H1 (cell line): Measurements from ENCODE around the gene MIER2. TPM values are rescaled to one million over a fixed set of nuclear protein-coding genes. Genes with fewer than 3 reads are reported as not detected.
A peak's percentile ranks its signal among the peaks of the same experiment; 100 is the strongest.

Source experiments
- CTCF ChIA-PET: fragments of 300-600 bp; sonication (Branson Sonifier 250); formaldehyde crosslinking; loops from one replicate; lab custom pipeline; 2021; ENCODE audit not compliant: partially characterized antibody; lab: Charles Lee
- POLR2A ChIA-PET: fragments of 300-600 bp; sonication (Branson Sonifier 250); formaldehyde crosslinking; loops from one replicate; lab custom pipeline; 2021; ENCODE audit warnings: inconsistent platforms; ENCODE audit not compliant: partially characterized antibody; lab: Charles Lee
- DNase-seq, 2 experiments: peaks; one replicate each; pipeline versions ENCODE4 v3.0.0 to v3.0.0-alpha.2; 2010 to 2022; ENCODE audit warnings: low spot score in 2 of 2, low read depth in 1 of 2, mixed read lengths in 1 of 2
- FAIRE-seq: peaks from 2 replicates; lab custom pipeline; 2011; peaks lifted over from hg19 to GRCh38; lab: Jason Lieb, UNC
- H2AFZ ChIP-seq: 2 replicates; pipeline ENCODE4 v1.8.1; 2012; ENCODE audit warnings: low read length, inconsistent platforms
- H2AK5ac ChIP-seq: 2 replicates; pipeline ENCODE4 v1.6.1; 2013; ENCODE audit warnings: low read depth, low read length
- H2BK120ac ChIP-seq: replicated peaks from 2 replicates; pipeline ENCODE3; 2013; ENCODE audit warnings: low read depth, low read length, inconsistent platforms
- H2BK12ac ChIP-seq: 2 replicates; pipeline ENCODE4 v1.6.1; 2013; ENCODE audit warnings: low read depth, low read length
- H2BK15ac ChIP-seq: 2 replicates; pipeline ENCODE4 v1.6.1; 2013; ENCODE audit warnings: low read length
- H2BK20ac ChIP-seq: 2 replicates; pipeline ENCODE4 v1.6.1; 2013; ENCODE audit warnings: low read length
- H2BK5ac ChIP-seq: 2 replicates; pipeline ENCODE4 v1.6.1; 2013; ENCODE audit warnings: low read depth, low read length
- H3K14ac ChIP-seq: 2 replicates; pipeline ENCODE4 v1.6.1; 2013; ENCODE audit warnings: inconsistent platforms; ENCODE audit not compliant: insufficient read length
- H3K18ac ChIP-seq: 2 replicates; pipeline ENCODE4 v1.6.1; 2013; ENCODE audit warnings: low read length; ENCODE audit errors: extremely low read depth
- H3K23ac ChIP-seq: 2 replicates; pipeline ENCODE4 v1.6.1; 2013; ENCODE audit warnings: inconsistent platforms; ENCODE audit not compliant: insufficient read length
- H3K23me2 ChIP-seq: 2 replicates; pipeline ENCODE4 v1.6.1; 2013; ENCODE audit warnings: low read depth, low read length
- H3K27ac ChIP-seq: 2 replicates; pipeline ENCODE4 v1.6.1; 2011; ENCODE audit warnings: low read depth, low read length, inconsistent platforms
- H3K27me3 ChIP-seq, 4 experiments: replicated peaks in 1 of 4; 1 replicate in 1 of 4; 2 replicates in 3 of 4; pipeline versions ENCODE4 v1.6.1 to v1.8.1; 2011 to 2013; ENCODE audit warnings: low read length in 3 of 4, mild to moderate bottlenecking in 3 of 4, inconsistent platforms in 2 of 4, mixed read lengths in 2 of 4, moderate library complexity in 1 of 4; ENCODE audit not compliant: control insufficient read depth in 3 of 4, insufficient read depth in 3 of 4; ENCODE audit errors: extremely low read depth in 1 of 4
- H3K36me3 ChIP-seq, 4 experiments: 2 replicates each; pipeline versions ENCODE4 v1.6.1 to v1.8.1; 2011 to 2013; ENCODE audit warnings: mild to moderate bottlenecking in 4 of 4, low read length in 3 of 4, moderate library complexity in 2 of 4, control low read depth in 1 of 4, inconsistent platforms in 1 of 4; ENCODE audit not compliant: insufficient read depth in 4 of 4, control insufficient read depth in 2 of 4
- H3K4ac ChIP-seq: replicated peaks from 2 replicates; pipeline ENCODE3; 2013; ENCODE audit warnings: low read length, low read depth, mixed read lengths, inconsistent platforms; ENCODE audit not compliant: insufficient read length
- H3K4me1 ChIP-seq, 4 experiments: replicated peaks in 1 of 4; 1 replicate in 1 of 4; 2 replicates in 3 of 4; pipeline versions ENCODE4 v1.6.1 to v1.8.1; 2011 to 2013; ENCODE audit warnings: low read length in 3 of 4, inconsistent platforms in 2 of 4, mixed read lengths in 1 of 4; ENCODE audit not compliant: insufficient read depth in 4 of 4, control insufficient read depth in 3 of 4
- H3K4me2 ChIP-seq, 2 experiments: 2 replicates each; pipeline versions ENCODE4 v1.6.1 to v1.8.1; 2011 to 2013; ENCODE audit warnings: low read depth in 2 of 2, low read length in 2 of 2, control low read depth in 1 of 2, inconsistent platforms in 1 of 2, mild to moderate bottlenecking in 1 of 2; ENCODE audit not compliant: insufficient read depth in 1 of 2
- H3K4me3 ChIP-seq, 4 experiments: fragments of 200-600, 300-600 bp in 1 of 4; sonication (generic), shearing (Covaris generic), sonication (Bioruptor Twin) in 1 of 4; 2 replicates each; pipeline versions ENCODE4 v1.5.1 to v1.8.1; 2011 to 2016; ENCODE audit warnings: low read length in 4 of 4, low read depth in 3 of 4, control low read depth in 2 of 4, inconsistent platforms in 2 of 4, mild to moderate bottlenecking in 2 of 4, mixed read lengths in 1 of 4, moderate library complexity in 1 of 4; ENCODE audit not compliant: insufficient read depth in 2 of 4; ENCODE audit errors: extremely low read depth in 1 of 4
- H3K56ac ChIP-seq: replicated peaks from 2 replicates; pipeline ENCODE3; 2013; ENCODE audit warnings: low read depth, mild to moderate bottlenecking, mixed read lengths, low read length, inconsistent platforms; ENCODE audit not compliant: insufficient read length
- H3K79me1 ChIP-seq: 2 replicates; pipeline ENCODE4 v1.6.1; 2013; ENCODE audit warnings: low read depth, low read length, control low read depth
- H3K79me2 ChIP-seq, 2 experiments: 2 replicates each; pipeline versions ENCODE4 v1.6.1 to v1.8.1; 2012 to 2013; ENCODE audit warnings: low read length in 2 of 2, mild to moderate bottlenecking in 2 of 2, inconsistent platforms in 1 of 2; ENCODE audit not compliant: insufficient read depth in 2 of 2, control insufficient read depth in 1 of 2
- H3K9ac ChIP-seq, 4 experiments: replicated peaks in 1 of 4; 1 replicate in 1 of 4; 2 replicates in 3 of 4; pipeline versions ENCODE4 v1.6.1 to v1.8.1; 2011 to 2013; ENCODE audit warnings: low read depth in 3 of 4, low read length in 3 of 4, control low read depth in 2 of 4, mild to moderate bottlenecking in 2 of 4, moderate library complexity in 2 of 4, inconsistent platforms in 1 of 4; ENCODE audit errors: extremely low read depth in 1 of 4
- H3K9me3 ChIP-seq, 2 experiments: 2 replicates each; pipeline versions ENCODE4 v1.6.1 to v1.8.1; 2012 to 2013; ENCODE audit warnings: mild to moderate bottlenecking in 2 of 2, moderate library complexity in 2 of 2, control low read depth in 1 of 2, inconsistent platforms in 1 of 2, low read depth in 1 of 2, low read length in 1 of 2, mixed read lengths in 1 of 2; ENCODE audit not compliant: insufficient read depth in 2 of 2
- H4K20me1 ChIP-seq, 2 experiments: replicated peaks in 1 of 2; 2 replicates each; pipeline versions ENCODE3 to v1.8.1; 2011 to 2013; ENCODE audit warnings: inconsistent platforms in 2 of 2, low read length in 2 of 2, mild to moderate bottlenecking in 1 of 2; ENCODE audit not compliant: insufficient read depth in 2 of 2, control insufficient read depth in 1 of 2
- H4K5ac ChIP-seq: 2 replicates; pipeline ENCODE4 v1.6.1; 2013; ENCODE audit warnings: low read length, low read depth, mixed read lengths, inconsistent platforms; ENCODE audit not compliant: insufficient read length
- H4K8ac ChIP-seq: 2 replicates; pipeline ENCODE4 v1.8.0; 2013; ENCODE audit warnings: mild to moderate bottlenecking, moderate library complexity, low read length, inconsistent platforms; ENCODE audit not compliant: insufficient read depth; ENCODE audit errors: extremely low read depth
- H4K91ac ChIP-seq: replicated peaks from 2 replicates; pipeline ENCODE3; 2013; ENCODE audit warnings: low read length, mixed read lengths, inconsistent platforms; ENCODE audit not compliant: insufficient read length
- ASH2L ChIP-seq: fragments of 200-600, 300-600 bp; sonication (generic); IDR thresholded peaks from one replicate; pipeline ENCODE4 v1.7.1; 2017; ENCODE audit warnings: low read length
- BCL11A ChIP-seq, 2 experiments: IDR thresholded peaks; one replicate each; pipeline ENCODE4 v1.6.1; 2011; ENCODE audit warnings: low read depth in 2 of 2, low read length in 2 of 2, mild to moderate bottlenecking in 2 of 2
- JUN ChIP-seq: IDR thresholded peaks from 2 replicates; pipeline ENCODE4 v1.6.1; 2011; ENCODE audit warnings: low read depth, mild to moderate bottlenecking, improper control_type of control experiment, low read length
- POLR2A ChIP-seq, 2 experiments: IDR thresholded peaks; 1 replicate in 1 of 2; 2 replicates in 1 of 2; pipeline ENCODE4 v1.6.1; 2011; ENCODE audit warnings: low read depth in 2 of 2, low read length in 2 of 2, mild to moderate bottlenecking in 2 of 2; ENCODE audit errors: control extremely low read depth in 1 of 2
- POLR2AphosphoS5 ChIP-seq: IDR thresholded peaks from 2 replicates; pipeline ENCODE4 v1.6.1; 2011; ENCODE audit warnings: low read depth, low read length
- RAD21 ChIP-seq, 2 experiments: IDR thresholded peaks in 1 of 2; conservative IDR thresholded peaks in 1 of 2; 2 replicates each; pipeline ENCODE4 v1.6.1; 2011; ENCODE audit warnings: low read depth in 2 of 2, low read length in 2 of 2, improper control_type of control experiment in 1 of 2, inconsistent platforms in 1 of 2, mild to moderate bottlenecking in 1 of 2, moderate library complexity in 1 of 2
- SP1 ChIP-seq: IDR thresholded peaks from 2 replicates; pipeline ENCODE4 v1.6.1; 2011; ENCODE audit warnings: low read depth, low read length
- WGBS, 2 experiments: shearing (Covaris generic) in 1 of 2; methylation state at CpG; one replicate each; pipeline versions ENCODE4 v1.1.6 to v1.1.7; 2013 to 2015; ENCODE audit warnings: low lambda C conversion rate in 2 of 2, mixed read lengths in 2 of 2, inconsistent platforms in 1 of 2, low coverage in 1 of 2, missing lambda C conversion rate in 1 of 2; ENCODE audit not compliant: insufficient replicate concordance in 2 of 2, insufficient coverage in 1 of 2, insufficient read length in 1 of 2; ENCODE audit errors: extremely low coverage in 1 of 2, missing lambda C conversion rate in 1 of 2; 5-methylcytosine and 5-hydroxymethylcytosine counted together
- polyA plus RNA-seq, 7 experiments: library from polyadenylated mRNA; depleted of rRNA in 3 of 7; stranded (reverse) in 5 of 7; unstranded in 2 of 7; fragments of >200 nt in 5 of 7; fragments of 200-250 nt in 2 of 7; gene quantifications; 1 replicate in 5 of 7; 2 replicates in 1 of 7; 4 replicates in 1 of 7; pipeline versions ENCODE4 v1.2.1 to v1.2.3, GENCODE V29; 2011 to 2013; ENCODE audit warnings: missing spikeins in 2 of 7, mixed read lengths in 2 of 7
- total RNA-seq: library from RNA; stranded (reverse); fragmentation: NEBNext Ultra II Directional; extraction: Animal tissue kit (Norgen Biotek cat#: 25700); gene quantifications from 2 replicates; pipeline ENCODE4 v1.2.1, GENCODE V29; 2021

Gene MIER2
- total and polyA plus RNA-seq, 2 of the 8 experiments (the other 6 are each of a cell fraction or from before 2014, with no cell fraction given): 30.3 to 48.3 TPM

DNA sequence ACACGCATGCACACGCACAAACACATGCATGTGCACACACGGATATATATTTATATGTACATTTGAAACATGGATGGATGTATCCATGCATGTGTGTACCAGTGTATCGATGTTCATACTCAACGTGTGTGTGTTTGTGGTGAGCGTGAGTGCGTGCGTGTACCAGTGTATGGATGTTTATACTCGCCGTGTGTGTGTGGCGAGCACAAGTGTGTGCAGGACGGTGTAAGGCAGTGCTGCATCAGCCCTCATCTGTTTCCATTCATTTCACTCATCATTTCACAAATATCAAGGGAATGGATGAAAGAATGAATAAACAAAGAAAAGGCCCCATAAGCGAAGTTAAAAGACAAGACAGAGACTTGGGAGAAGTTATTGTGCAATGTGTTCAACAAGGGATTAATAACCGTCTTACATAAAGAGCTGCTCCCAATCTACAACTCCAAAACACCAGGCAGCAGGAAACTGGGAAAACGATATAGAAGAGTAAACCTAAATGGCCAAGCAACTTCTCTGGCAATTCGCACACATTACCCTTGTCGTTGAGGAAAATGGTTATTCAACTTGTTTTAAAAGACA, 21.7 kb upstream of the MIER2 start:
- no peak overlapping the region; the same call in 1 of the 2 replicates for H2BK12ac ChIP-seq
- no peak overlapping the region for H2BK20ac ChIP-seq
- DNase-seq (no peak), FAIRE-seq (no peak)
- no peak overlapping the region for H2AFZ ChIP-seq
- no peak overlapping the region for H3K18ac ChIP-seq
- WGBS, 2 experiments: 91% methylated on average over 17 of the region's 17 CpGs; no CpG with 5 or more reads in 1 of the 2 experiments
- H4K5ac ChIP-seq: no peak overlapping the region
- H4K91ac ChIP-seq: peak overlapping the region; percentile 18
- no peak overlapping the region for H2AK5ac ChIP-seq
- H3K79me1 ChIP-seq: no peaks in the 10 kb centered on the region
- no peak overlapping the region for H3K23ac ChIP-seq
- H3K4me1 ChIP-seq: no peaks in the 10 kb centered on the region
- H3K27me3 ChIP-seq: no peaks in the 10 kb centered on the region; a peak in 2 of 7 replicates
- no peak overlapping the region for H2BK120ac ChIP-seq
- ChIA-PET POLR2A (interaction anchor here (1.1 kb wide), 1 partner anchor 21 kb away, joined by 4 read pairs; no protein-coding TSS in a partner anchor), CTCF (interaction anchor here (0.9 to 1.0 kb wide), 2 partner anchors 18 to 121 kb away, joined by 3 read pairs; no protein-coding TSS in a partner anchor)
- no peaks in the 10 kb centered on the region for H3K36me3 ChIP-seq
- no peak overlapping the region for H3K4ac ChIP-seq
- H2BK15ac ChIP-seq: no peak overlapping the region
- peaks cover 0 to 2% of the 10 kb centered on the region in 2 experiments; a peak in 1 of 4 replicates for H3K9me3 ChIP-seq
- H3K56ac ChIP-seq: no peak overlapping the region
- no peaks in the 10 kb centered on the region for H3K79me2 ChIP-seq
- TF ChIP-seq SP1 (no peak), POLR2AphosphoS5 (no peak), JUN (no peak), POLR2A (IDR thresholded peaks at IDR 0.05; ENCODE audit: control extremely low read depth in 1 of 2, low read depth in 2 of 2, low read length in 2 of 2) (no peak), BCL11A (IDR thresholded peaks at IDR 0.05; ENCODE audit: low read depth in 2 of 2, low read length in 2 of 2) (no peak), ASH2L (no peak), RAD21 (IDR thresholded peaks at IDR 0.05 in 1 of 2, conservative IDR thresholded peaks at IDR 0.05 in 1 of 2; ENCODE audit: low read depth in 2 of 2, low read length in 2 of 2) (no peak)
- H3K23me2 ChIP-seq: no peaks in the 10 kb centered on the region
- no peak overlapping the region for H4K8ac ChIP-seq
- H3K4me3 ChIP-seq: no peak overlapping the region
- H3K9ac ChIP-seq: 0 out of 7 replicates have a peak overlapping the region, but pooled peaks of 1 of the 4 experiments have one; percentile 28
- H2BK5ac ChIP-seq: no peak overlapping the region
- H3K27ac ChIP-seq: no peak overlapping the region
- no peak overlapping the region for H3K14ac ChIP-seq
- no peak overlapping the region for H3K4me2 ChIP-seq
- H4K20me1 ChIP-seq: peaks cover 0 to 2% of the 10 kb centered on the region in 2 experiments
